Fibroblast of mammary gland (primary cell): ENCODE results near the gene RILPL1.
"Not testable (repeated sequence)": the region's sequence is repeated elsewhere in the genome, so short reads cannot be mapped to it uniquely, and the experiment has no call there.

Experiments used
- DNase-seq: peaks from one replicate; pipeline ENCODE4 v3.0.0-alpha.2; 2010; ENCODE audit warnings: low read depth
- H3K4me3 ChIP-seq: 2 replicates; pipeline ENCODE4 v1.5.1; 2011; ENCODE audit warnings: low read depth, mild to moderate bottlenecking, low read length, moderate library complexity; ENCODE audit not compliant: control insufficient read depth
- TF ChIP-seq, protein P1 (sequence below): conservative IDR thresholded peaks from 2 replicates; pipeline ENCODE4 v1.5.1; 2011; ENCODE audit warnings: low read depth, low read length, inconsistent platforms; ENCODE audit not compliant: control insufficient read depth, insufficient read depth

The RILPL1 gene

DNA sequence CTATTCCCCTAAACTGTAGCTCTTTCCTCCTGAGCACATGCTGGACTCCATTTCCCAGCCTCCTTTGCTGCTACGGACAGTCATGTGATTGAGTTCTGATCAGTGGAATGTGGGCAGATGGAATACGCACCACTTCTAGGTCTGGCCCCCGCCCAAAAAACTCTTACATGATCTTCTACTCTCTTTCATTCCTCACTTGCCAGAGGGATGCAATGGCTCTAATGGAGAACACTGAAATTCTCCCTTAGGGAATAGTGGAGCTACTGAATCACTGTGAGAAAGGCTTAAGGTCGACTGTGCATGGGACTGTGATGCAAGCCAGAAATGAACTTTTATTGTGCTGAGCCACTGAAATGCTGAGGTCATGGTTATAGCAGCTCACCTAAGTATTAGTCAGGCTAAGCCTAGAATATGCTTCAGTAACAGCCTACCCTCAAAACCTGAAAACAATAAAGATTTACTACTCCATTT lies 37.9 kb upstream of the RILPL1 start:
- TF ChIP-seq, protein P1, sequence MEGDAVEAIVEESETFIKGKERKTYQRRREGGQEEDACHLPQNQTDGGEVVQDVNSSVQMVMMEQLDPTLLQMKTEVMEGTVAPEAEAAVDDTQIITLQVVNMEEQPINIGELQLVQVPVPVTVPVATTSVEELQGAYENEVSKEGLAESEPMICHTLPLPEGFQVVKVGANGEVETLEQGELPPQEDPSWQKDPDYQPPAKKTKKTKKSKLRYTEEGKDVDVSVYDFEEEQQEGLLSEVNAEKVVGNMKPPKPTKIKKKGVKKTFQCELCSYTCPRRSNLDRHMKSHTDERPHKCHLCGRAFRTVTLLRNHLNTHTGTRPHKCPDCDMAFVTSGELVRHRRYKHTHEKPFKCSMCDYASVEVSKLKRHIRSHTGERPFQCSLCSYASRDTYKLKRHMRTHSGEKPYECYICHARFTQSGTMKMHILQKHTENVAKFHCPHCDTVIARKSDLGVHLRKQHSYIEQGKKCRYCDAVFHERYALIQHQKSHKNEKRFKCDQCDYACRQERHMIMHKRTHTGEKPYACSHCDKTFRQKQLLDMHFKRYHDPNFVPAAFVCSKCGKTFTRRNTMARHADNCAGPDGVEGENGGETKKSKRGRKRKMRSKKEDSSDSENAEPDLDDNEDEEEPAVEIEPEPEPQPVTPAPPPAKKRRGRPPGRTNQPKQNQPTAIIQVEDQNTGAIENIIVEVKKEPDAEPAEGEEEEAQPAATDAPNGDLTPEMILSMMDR = no peak
- peak; percentile 98 for DNase-seq

DNA sequence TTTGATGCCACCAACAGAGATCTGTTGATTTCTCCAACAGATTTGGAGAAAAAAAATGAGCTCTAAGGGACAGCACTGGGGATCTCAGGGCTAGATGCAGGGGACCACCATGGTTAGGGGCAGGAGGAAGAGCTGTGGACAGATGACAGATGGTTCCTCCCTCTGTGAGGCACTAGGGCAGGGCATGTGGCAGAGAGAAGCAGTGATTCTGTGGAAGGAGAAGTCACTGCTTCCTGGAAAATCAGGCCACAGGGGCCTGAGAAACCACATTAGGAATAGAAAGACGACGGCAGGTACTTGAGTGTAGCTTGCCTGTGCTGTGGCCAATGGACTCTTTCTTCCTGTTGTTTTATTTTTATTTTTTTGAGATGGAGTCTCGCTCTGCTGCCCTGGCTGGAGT lies 25.9 kb upstream of the RILPL1 start:
- TF ChIP-seq, protein P1 = no peak
- no peak overlapping the region for H3K4me3 ChIP-seq
- no peak for DNase-seq

More for the DNA sequence above, 37.9 kb upstream of the RILPL1 start:
- H3K4me3 ChIP-seq = no peak overlapping the region

DNA sequence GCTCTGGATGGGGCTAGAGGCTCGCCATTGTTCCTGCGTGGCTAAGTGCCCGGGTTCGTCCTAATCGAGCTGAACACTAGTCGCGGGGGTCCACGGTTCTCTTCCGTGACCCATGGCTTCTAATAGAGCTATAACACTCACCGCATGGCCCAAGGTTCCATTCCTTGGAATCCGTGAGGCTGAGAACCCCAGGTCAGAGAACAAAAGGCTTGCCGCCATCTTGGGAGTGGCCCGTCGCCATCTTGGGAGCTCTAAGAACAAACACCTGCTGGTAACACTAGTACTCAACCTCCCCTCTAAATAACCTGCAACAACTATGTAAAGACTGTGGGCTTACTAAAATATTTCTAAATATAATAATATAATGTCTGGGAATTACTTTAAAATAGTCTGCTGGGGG lies 25.0 kb upstream of the RILPL1 start:
- not testable (repeated sequence) for DNase-seq, H3K4me3 ChIP-seq

DNA sequence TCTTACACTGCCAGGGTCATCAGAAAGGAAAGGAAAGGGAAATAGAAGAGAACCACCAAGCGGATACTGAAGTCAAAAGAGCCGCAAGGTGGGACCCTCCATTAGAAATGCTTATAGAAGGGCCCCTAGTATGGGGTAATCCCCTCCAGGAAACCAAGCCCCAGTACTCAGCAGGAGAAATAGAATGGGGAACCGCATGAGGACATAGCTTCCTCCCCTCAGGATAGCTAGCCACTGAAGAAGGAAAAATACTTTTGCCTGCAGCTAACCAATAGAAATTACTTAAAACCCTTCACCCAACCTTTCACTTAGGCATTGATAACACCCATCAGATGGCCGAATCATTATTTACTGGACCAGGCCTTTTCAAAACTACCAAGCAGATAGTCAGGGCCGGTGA lies 21.3 kb upstream of the RILPL1 start:
- DNase-seq, H3K4me3 ChIP-seq: not testable (repeated sequence)

DNA sequence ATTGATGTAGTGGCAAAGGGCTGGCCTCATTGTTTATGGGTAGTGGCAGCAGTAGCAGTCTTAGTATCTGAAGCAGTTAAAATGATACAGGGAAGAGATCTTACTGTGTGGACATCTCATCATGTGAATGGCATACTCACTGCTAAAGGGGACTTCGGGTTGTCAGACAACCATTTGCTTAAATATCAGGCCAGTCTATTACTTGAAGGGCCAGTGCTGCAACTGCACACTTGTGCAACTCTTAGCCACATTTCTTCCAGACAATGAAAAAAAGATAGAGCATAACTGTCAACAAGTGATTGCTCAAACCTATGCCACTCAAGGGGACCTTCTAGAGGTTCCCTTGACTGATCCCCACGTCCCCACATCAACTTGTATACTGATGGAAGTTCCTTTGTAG lies 20.6 kb upstream of the RILPL1 start:
- DNase-seq, H3K4me3 ChIP-seq: not testable (repeated sequence)

DNA sequence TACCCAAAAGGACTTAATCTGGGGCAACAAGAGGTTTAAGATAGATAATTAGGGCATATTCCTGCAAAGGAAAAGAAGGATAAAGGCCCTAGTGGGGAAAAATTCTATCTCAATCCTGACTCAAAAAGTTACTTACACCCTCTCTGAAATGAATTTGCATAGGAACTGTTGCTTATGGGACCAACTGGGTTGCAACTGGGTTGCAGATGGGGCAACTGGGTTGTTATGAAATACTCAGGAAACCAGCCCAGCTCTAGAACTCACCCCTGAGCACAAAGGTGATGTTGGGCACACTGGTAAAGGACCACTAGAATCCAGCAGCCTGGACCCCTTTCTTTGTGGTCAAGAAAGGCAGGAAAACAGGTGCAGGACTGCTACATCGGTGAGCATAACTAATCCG lies 17.2 kb upstream of the RILPL1 start:
- no peak for DNase-seq
- TF ChIP-seq, protein P1 = no peak
- H3K4me3 ChIP-seq = no peak overlapping the region

DNA sequence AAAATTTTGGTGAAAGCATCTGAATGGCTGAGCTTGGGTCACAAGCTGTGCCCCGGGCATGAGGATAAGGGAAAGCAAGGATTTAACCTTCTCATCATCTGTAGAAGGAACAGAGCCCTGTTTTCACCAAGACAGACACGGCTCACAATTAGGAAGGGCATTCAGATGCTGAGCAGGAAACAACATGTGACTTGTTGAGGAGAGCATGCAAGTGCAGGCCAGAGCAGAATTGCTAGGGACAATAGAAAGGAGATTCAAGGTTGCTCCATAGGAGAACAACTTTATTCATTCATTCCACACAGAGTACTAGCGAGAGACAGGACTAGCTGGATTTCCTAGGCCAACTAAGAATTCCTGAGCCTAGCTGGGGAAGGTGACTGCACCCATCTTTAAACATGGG lies 14.6 kb upstream of the RILPL1 start:
- TF ChIP-seq, protein P1 = no peak
- H3K4me3 ChIP-seq = no peak overlapping the region
- DNase-seq = no peak

DNA sequence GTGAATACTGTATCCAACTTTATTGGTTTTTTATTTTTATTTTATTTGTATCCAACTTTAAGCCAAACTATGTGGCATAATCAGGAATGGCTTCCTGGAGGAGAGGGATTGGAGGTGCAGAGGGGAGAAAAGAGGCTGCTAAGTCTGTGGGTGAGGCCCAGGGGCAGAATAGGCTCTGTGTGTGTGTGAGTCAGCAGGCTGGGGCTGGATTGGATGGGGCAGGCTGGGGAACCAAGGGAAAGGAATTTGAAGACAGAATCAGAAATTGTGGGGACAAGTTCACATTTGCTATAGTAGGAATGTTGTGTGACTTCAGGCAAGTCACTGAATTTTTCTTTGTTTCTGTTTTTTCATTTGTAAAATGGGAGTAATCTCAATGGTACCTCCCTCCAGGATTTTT lies 12.8 kb upstream of the RILPL1 start:
- DNase-seq = no peak
- no peak overlapping the region for H3K4me3 ChIP-seq
- TF ChIP-seq, protein P1 = no peak

DNA sequence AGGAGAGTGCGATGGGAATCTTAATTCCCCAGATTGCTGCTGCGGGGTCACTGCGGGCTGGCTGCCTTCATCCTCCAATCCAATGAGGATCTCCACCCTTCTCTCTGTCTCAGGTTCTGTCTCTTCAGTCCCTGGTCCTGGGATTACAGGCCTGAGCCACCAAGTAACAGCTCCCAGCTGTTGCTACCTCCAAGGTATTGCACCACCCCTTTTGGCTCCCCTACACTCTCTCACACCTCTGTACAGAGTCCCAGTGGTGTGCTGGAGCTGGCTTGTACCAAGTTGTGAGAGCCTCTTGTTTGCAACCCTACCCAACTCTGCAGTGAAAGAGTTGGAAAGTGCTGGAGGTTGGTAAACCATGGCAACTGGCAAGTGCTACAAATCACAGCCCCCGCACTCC lies 10.0 kb upstream of the RILPL1 start:
- no peak for DNase-seq
- TF ChIP-seq, protein P1 = no peak
- no peak overlapping the region for H3K4me3 ChIP-seq
